Stimulated activated CD4-positive, alpha-beta T cell treated with anti-CD3 and anti-CD28 coated beads, Interleukin-4, amount 100 ng/mL, for 24 hours (primary cell): ENCODE measurements around the gene MTHFSD.
"Not testable (repeated sequence)": the region's sequence is repeated elsewhere in the genome, so short reads cannot be mapped to it uniquely, and the experiment has no call there.

Experiments
- DNase-seq: peaks from one replicate; pipeline ENCODE4 v3.0.0-alpha.2; 2020

The MTHFSD gene

DNA sequence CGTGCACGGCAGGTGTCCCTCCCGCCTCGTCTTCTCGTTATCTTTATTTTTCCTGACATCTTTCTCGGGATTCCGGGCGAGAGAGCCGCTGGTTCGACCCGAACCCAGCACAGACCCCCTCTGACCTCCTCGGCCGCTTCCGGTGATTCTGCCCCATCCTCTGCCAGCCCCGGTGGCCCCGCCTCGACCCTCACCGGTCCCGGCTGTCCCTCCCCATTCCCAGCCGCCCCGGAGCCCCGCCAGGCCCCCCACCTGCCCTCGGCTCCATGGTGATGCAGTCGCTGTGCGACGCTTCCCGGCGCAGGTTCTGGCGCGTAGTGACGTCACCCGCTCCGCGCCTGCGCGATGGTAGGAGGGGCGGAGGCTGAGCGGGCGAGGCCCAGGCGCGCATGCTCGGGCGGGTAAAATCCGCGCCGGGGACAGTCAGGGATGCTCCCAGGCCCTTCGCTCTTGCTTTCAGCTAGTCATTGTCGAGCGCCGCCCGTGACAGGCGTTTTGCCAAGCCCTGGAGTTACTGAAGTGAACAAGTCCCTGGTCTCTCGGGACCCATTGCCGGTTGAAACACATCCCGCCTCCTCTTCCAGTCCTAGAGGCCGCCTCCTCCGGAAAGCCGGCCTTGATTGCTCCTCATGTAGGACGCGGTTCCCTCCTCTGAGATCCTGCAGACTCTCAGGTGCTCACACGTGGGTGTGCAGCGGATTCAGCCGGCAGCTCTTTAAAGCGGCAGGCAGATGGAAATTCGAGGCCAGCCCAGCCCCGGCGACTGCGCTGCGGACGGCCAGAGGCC, at the start of gene MTHFSD:
TSS of gene MTHFSD (minus strand) at position 319 of the 787 bp plus-strand sequence. CDS start at position 268, 51 bp downstream.
- peak; percentile 96 for DNase-seq

- DNase-seq: peak; percentile 40
These were observed 49.6 kb upstream of the MTHFSD start for GRCh38 chr16:86604436-86605193.

- no peak for DNase-seq
These were observed 47.5 kb upstream of the MTHFSD start for GRCh38 chr16:86602521-86602920.

DNA sequence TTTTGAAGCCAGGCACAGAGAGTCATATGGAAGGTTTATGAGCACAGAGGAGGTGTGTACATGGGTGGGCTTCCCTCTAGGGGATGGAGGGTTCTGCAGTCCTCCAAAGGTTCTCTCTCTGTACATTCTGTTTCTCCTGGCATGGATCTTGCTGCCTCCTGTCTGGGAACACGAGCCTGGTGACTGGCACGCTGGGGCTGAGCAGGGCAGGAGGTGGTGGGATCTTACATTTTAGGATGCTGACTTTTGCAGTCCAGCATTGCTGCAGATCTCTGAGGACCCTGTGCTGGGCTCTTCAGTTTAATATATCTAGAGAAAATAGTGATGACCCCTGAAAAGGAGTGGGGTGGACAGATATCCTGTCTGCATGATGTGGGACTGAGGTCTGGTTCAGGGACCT, 46.3 kb upstream of the MTHFSD start:
- DNase-seq: no peak

GRCh38 chr16:86598607-86599565, 43.9 kb upstream of the MTHFSD start:
- DNase-seq: no peak

- DNase-seq: no peak
These were observed 43.0 kb upstream of the MTHFSD start for GRCh38 chr16:86597880-86598606.

DNA sequence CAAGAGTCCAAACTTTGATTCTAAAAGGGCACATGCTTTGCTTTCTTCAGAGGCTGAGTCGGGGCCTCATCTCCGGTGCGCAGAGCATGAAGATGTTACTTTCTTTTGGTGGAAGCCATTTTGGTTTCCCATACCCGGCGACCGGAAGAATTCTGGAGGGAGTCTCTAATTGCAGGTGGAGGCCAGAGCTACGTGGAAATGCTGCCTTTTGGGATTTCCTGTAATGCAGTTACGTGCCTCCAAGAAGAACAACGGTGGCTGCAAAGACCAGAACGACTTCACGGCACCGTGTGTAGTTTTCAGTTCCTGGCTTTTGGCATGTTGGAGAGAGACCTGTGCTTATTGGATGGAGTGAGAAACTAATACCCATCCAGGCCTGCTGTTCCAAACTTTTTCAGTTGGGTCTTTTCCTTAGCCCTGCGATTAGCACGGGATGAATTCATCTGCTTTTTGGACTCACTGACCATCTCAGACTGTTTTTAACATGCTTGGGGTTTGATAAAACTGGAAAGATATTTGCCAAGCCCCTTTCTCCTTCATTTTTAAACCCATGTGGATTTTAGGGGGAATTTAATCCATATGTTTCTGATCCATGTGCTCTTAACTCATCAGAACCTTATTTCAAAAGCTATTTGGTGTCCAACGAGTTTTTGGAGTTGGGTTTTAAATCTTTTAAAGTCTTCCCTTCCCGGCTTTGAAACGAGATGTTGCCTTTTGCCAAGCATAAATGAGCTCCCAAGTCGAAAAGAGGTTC, 42.3 kb upstream of the MTHFSD start:
- DNase-seq: no peak

GRCh38 chr16:86595983-86596605, 41.1 kb upstream of the MTHFSD start:
- no peak for DNase-seq

GRCh38 chr16:86594721-86595120, 39.7 kb upstream of the MTHFSD start:
- no peak for DNase-seq

DNA sequence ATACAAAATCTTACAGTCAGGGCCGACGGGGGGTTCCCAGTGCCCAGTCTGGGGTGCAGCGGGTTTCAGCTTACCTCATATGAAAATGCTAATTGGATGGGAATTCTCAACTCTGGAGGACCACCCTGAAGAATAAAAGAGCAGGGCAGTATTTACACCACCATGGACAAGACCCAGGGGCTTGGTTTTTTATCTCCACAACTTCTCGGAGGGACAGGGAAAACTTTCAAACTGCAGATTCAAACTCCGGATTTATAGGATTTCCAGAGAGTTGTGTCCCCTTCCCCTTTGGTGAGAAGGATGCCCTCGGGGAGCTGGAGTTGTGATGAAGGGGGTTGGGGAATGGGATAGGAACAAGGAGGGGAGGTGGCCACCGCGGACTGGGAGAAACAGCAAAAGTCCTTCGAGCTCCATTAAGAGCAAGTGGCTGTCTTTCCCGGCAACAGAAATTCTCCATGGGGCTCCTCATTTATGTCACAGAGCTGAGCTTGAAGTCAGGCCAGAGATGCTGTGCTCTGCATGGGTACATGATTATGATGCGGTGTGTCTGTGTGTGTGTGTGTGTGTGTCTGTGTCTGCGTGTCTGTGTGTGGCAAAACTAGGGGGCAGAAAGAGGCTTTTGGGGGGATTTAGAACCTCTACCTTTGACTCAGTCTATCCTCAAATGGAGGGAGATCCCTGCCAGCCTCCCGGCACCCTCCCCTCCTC, 39.0 kb upstream of the MTHFSD start:
- DNase-seq: no peak

DNA sequence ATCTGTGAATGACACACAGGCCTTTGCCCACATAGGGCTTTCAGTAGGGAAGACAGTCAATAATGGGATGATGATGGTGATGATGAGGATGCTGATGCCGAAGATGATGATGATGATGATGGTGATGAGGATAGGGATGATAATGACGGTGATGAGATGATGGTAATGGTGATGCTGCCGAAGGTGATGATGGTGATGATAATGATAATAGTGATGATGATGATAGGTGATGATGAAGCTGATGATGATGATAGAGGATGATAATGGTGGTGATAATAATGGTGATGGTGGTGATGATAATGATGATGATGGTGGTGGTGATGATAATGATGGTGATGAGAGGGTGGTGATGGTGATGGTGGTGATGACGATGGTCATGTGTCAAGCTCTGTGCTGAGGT, 36.2 kb upstream of the MTHFSD start:
- DNase-seq: no peak

GRCh38 chr16:86590501-86591144, 35.6 kb upstream of the MTHFSD start:
- no peak for DNase-seq

DNA sequence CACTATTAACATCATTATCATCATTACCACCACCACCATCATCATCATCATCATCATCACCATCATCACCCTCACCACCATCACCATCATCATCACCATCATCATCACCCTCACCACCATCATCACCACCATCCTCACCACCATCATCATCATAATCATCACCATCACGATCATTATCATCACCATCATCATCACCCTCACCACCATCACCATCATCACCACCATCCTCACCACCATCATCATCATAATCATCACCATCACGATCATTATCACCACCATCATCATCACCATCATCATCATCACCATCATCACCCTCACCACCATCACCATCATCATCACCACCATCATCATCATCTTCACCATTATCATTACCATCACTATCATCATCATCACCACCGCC, 32.9 kb upstream of the MTHFSD start:
- DNase-seq: not testable (repeated sequence)

DNA sequence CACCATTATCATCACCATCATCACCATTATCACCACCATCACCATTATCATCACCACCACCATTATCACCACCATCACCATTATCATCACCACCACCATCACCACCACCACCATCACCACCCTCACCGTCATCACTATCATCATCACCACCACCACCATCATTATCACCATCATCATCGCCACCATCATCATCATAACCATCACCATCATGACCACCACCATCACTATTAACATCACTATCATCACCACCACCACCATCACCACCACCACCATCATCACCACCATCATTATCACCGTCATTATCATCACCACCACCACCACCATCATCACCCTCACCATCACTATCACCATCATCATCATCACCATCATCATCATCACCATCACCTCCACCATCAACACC, 32.5 kb upstream of the MTHFSD start:
- DNase-seq: no peak

DNA sequence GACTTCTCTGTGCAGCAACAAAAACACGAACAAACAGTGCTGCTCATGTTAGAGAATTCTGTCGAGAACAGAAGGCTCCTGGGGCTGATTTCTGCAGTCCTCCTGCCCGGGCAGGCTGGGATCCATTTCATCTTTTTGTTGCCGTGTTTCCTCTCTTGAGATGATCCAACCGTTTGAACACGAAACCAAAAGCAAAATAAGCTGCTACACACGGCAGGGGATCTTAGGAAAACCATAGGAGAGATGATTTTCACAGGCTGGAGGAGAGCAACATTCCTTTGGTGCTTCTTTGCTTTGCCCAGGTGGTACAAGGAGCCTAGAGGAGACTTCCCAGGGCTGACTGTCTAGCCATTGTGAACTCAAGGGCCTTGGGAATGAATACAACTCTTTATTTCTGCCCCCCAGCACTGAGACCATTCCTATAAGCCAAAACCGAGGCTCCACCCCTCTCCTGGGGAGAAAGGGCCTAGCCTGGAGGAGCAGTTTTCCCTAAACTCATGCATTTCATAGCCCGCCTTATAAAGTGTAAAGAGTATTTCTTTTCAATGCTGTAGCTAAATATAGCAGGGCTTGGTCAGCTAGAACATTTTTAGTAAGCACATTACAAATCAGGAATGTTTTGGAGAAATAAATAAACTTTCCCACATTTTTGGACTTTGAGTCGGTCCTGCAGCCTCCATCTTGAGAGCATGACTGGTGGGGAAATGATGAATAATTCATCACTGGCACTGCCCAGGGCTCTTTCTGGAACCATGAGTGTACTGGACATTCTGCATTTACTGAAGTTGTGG, 31.0 kb upstream of the MTHFSD start:
- no peak for DNase-seq

- no peak for DNase-seq
These were observed 30.0 kb upstream of the MTHFSD start for GRCh38 chr16:86584726-86585721.

DNA sequence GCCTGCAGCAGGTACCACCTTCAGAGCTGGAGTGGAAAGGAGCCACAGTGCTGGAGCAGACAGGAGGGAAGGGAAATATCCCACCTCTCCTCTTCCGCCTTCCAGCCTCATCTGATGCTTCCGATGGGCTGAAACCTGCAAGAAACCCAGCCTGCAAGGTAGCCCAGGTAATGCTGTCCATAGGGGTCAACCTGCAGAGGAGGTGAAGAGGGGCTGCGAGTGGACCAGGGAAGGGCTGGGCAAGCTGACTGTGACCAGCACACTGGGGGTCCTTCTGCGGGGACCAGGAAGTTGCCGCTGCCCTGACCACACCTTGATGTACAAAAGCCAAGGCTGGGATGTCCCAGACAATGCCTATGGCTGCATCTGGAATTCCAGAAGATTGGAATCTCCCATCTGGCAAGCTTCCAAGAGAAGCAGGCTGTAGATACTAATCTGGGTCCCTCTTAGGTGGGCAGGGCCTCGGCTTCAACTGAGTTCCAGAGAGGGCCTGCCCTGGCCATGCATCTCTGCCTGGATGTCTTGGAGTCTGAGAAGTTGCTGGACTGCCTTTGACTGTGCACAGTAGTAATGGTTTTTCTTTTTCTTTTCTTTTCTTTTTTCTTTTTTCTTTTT, 29.1 kb upstream of the MTHFSD start:
- no peak for DNase-seq
